Right lobe of liver (tissue), 4 donors: ENCODE results near the gene DVL2.

Experiments
- POLR2A ChIP-seq: fragments of 450-650 bp; IDR thresholded peaks from one replicate; pipeline ENCODE4 v1.6.1; 2017; ENCODE audit warnings: antibody characterized with exemption, mild to moderate bottlenecking
- TF ChIP-seq, protein P1 (sequence below), 4 donors: fragments of 200-600 bp in 3 of 4; fragments of 450-650 bp in 1 of 4; IDR thresholded peaks; one replicate each; pipeline versions ENCODE4 v1.5.1 to v1.8.0; 2016 to 2022; ENCODE audit warnings: antibody characterized with exemption in 4 of 4, mild to moderate bottlenecking in 2 of 4
- donor health status: DM: no; HTN: no; CAD: no.
- donor health status: DM: no; HTN: no; CAD: no.
- donor health status: DM: no; HTN: yes; CAD: no.

DNA sequence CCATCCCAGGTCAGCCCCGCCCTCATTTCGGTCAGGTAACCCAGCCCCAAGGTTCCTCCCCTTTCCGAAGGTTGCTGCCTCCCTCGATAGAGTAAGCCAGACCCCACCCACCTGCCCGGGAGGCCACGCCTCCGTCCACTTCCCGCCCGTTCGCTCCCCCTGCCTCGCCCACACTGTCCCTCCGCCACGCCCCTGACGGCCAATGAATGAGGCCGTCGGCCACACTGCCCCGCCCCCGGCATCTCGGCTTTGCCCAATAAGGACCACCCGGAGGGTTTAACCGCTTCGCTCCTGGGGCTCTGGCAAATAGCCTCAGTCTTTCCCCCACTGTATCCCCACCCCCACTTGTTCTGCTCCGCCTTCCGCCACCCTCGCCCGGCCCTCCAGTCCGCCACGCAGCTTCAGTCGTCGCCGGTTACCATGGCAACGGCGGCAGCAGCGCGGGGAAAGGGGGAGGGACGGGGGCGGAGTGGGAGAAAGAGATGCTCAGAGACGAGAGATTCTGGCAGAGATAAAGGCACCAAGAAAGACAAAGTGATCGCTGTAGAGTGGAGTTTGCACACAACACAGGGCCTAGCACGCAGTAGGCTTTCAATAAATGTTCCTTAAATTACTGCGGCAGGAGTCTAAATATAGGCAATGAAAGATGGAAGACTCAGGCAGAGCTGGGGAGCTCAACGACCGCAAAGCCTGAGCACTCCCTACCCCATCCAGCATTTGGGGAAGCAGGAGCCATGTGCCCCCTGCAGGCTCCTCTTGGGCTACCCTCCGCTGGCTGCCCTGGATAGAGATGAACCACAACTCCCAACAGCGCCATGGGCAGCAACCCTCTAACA lies 19.8 kb downstream of the DVL2 start:
- TF ChIP-seq, protein P1, sequence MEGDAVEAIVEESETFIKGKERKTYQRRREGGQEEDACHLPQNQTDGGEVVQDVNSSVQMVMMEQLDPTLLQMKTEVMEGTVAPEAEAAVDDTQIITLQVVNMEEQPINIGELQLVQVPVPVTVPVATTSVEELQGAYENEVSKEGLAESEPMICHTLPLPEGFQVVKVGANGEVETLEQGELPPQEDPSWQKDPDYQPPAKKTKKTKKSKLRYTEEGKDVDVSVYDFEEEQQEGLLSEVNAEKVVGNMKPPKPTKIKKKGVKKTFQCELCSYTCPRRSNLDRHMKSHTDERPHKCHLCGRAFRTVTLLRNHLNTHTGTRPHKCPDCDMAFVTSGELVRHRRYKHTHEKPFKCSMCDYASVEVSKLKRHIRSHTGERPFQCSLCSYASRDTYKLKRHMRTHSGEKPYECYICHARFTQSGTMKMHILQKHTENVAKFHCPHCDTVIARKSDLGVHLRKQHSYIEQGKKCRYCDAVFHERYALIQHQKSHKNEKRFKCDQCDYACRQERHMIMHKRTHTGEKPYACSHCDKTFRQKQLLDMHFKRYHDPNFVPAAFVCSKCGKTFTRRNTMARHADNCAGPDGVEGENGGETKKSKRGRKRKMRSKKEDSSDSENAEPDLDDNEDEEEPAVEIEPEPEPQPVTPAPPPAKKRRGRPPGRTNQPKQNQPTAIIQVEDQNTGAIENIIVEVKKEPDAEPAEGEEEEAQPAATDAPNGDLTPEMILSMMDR (IDR thresholded peaks at IDR 0.05), result peak; percentile 51 to 67 (median 64)
- no peak for TF ChIP-seq POLR2A
